VCaP (cell line): ENCODE results near the gene TLR10.
A peak's percentile ranks its signal among the peaks of the same experiment; 100 is the strongest.

Experiments
- H3K27ac ChIP-seq: fragments of 450-650 bp; 2 replicates; pipeline ENCODE4 v1.5.1; 2017
- CTCF ChIP-seq: fragments of 450-650 bp; conservative IDR thresholded peaks from 2 replicates; pipeline ENCODE4 v1.5.1; 2017; ENCODE audit warnings: mild to moderate bottlenecking, moderate library complexity

The TLR10 gene

GRCh38 chr4:38759113-38759789 lies 23.5 kb downstream of the TLR10 start:
- TF ChIP-seq CTCF: peak; percentile 81
- no peak overlapping the region for H3K27ac ChIP-seq

- no peak overlapping the region for H3K27ac ChIP-seq
- peak; percentile 79 for TF ChIP-seq CTCF
Observed at GRCh38 chr4:38757945-38758600, 24.7 kb downstream of the TLR10 start.

- no peak for TF ChIP-seq CTCF
- H3K27ac ChIP-seq: no peak overlapping the region
Observed at GRCh38 chr4:38752941-38753806, 29.6 kb downstream of the TLR10 start.

- TF ChIP-seq CTCF: no peak
- no peak overlapping the region for H3K27ac ChIP-seq
Observed at GRCh38 chr4:38752372-38752940, 30.3 kb downstream of the TLR10 start.

- H3K27ac ChIP-seq: no peak overlapping the region
- TF ChIP-seq CTCF: no peak
Observed at GRCh38 chr4:38751341-38752010, 31.3 kb downstream of the TLR10 start.

GRCh38 chr4:38749336-38749735 lies 33.5 kb downstream of the TLR10 start:
- no peak for TF ChIP-seq CTCF
- H3K27ac ChIP-seq: no peak overlapping the region
